ENCODE measurements around the gene JDP2.

DNA sequence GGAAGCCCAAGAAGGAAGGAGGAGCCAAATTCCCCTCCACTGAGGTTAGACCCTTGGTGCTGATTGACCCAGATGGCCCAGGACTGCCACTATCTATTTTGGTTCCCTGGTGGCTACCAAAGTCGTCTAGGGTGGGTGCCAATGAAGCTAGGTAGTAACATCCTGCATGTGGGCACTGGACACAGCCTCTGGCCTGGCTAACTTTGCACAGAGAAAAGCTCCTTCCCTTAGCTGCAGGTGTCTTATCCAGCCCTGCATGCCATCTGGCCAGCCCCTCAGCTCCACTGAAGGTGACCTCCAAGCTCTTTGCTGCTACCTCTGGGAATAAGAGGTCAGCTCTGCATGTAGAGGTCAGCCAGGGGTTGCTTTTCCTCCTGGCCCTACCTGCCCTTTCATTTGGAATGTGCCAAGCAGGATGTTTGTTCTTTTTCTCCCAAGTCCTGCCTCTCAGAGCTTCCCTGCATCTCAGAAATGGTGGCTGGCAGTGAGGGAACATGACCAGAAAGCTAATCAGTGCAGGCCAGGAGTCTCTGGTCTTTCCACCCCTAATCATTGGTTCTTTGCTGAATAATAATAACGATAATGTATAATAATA lies 34.0 kb downstream of the JDP2 start:
- TF ChIP-seq, protein P1, sequence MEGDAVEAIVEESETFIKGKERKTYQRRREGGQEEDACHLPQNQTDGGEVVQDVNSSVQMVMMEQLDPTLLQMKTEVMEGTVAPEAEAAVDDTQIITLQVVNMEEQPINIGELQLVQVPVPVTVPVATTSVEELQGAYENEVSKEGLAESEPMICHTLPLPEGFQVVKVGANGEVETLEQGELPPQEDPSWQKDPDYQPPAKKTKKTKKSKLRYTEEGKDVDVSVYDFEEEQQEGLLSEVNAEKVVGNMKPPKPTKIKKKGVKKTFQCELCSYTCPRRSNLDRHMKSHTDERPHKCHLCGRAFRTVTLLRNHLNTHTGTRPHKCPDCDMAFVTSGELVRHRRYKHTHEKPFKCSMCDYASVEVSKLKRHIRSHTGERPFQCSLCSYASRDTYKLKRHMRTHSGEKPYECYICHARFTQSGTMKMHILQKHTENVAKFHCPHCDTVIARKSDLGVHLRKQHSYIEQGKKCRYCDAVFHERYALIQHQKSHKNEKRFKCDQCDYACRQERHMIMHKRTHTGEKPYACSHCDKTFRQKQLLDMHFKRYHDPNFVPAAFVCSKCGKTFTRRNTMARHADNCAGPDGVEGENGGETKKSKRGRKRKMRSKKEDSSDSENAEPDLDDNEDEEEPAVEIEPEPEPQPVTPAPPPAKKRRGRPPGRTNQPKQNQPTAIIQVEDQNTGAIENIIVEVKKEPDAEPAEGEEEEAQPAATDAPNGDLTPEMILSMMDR (IDR thresholded peaks at IDR 0.05), result no peak
- no peak for TF ChIP-seq POLR2A (IDR thresholded peaks at IDR 0.05)
